Posterior cingulate gyrus (tissue), 11 donors: ENCODE measurements around the gene WBP1L.

ENCODE experiments used
- DNase-seq, 10 donors: peaks; one replicate each; pipeline versions ENCODE4 v3.0.0 to v3.0.0-alpha.2; 2020 to 2021; ENCODE audit warnings: mixed read lengths in 3 of 10
- intact Hi-C: fragments of 100-400 bp; cut with DNase I; formaldehyde crosslinking; loops from one replicate; pipeline ENCODE4 v1.15.1; 2023

The WBP1L gene

DNA sequence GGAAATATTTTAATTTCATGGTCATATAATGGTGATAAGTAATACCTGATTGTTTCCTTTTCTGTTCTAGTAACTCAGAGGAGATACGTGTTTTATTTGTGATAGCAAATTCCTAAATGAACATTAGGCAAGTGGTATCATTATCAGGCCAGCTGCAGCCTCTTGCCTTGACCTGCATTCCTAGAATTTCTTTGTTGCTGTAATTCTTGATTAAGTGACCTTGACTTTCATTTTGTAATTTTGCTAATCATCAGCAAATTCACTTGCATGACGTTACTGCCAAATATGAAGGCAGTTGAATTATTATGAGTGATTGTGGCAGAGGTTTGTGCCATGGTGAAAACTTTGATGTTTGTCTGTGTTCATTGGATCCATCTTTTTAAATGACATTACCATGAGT lies 119.9 kb downstream of the WBP1L start:
- intact Hi-C loops: no loop called here
- no peak for DNase-seq

DNA sequence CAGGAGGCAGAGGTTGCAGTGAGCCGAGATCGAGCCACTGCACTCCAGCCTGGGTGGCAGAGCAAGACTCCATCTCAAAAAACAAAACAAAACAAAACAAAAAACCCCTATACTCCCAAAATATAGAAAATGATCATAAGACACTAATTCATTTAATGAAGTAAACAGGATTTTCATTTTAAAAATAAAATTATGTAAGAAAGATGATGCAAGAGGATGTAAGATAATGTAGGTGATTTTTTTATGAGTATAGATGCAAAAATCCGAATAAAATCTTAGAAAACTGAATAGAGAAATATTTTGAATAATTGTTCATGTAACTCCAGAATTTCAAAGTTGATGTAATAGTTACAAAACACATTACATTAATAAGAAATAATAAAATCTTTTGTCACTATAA lies 121.9 kb downstream of the WBP1L start:
- no peak for DNase-seq
- intact Hi-C loops: no loop called here
